GM20431 (cell line): ENCODE measurements around the gene TLE3.

ENCODE experiments used
- in situ Hi-C: fragments of 300-500 bp; cut with MseI, MboI; formaldehyde crosslinking; loops from one replicate; pipeline ENCODE4 v1.15.0; 2020; ENCODE audit warnings: low sequenced_read_pairs; ENCODE audit not compliant: unreplicated experiment

The TLE3 gene

DNA sequence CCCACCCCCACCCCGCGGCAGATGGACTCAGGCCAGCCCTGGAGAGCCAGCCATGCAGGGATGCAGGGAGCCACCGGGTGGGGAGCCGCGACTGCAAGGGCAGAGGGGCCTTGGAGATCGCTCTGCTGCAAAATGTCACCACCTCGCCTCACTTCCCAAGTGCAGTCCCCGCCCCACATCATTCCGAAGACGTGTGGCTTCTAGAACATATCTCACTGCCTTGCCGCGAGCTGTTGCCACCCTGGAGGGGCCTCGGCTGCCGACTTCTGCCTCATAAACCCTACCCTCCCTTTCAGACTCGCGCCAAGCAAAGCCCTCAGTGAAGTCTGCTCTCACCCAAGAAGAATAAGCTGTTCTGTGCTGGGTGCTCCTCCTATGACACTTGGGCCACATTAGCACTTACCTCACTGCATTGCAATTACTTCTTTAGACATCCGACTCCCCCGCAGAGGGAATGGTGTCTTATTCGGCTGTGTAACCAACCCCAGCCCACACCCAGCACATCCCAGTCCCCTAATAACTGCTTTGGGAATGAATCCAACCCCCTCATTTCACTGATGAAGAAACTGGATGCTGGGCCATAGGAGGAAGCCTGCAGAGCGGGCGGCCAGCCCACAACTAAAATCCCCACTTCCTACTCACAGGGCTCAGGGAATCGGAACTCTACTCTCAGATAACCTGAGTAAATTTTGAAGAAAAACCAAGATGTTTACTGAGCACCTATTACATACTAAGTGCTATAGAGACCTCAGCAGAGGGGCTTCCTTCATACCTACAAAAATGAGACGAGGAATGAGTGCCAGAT is 8.6 kb downstream of the TLE3 start:
- in situ Hi-C loops = loop anchor here (25.0 kb wide), 1 partner anchor 352 kb away; no protein-coding TSS in a partner anchor

DNA sequence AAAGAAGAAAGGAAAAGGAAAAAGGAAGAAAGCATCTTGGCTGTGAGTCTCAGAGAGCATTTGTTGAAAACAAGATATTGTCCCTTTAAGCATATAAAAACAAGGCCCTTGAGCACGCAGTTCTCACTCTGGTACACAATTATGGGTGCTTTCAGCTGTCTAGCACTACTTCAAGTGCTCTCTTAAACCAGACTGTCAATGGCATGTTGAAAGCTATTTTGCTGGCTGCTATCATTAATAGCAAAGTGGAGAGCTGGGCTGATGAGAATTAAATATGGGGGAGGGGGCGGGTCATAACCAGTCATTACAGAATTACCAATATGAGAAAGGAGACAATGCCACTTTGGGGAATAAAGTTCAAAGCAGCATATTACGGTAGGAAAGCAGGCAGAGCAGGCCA is 9.3 kb downstream of the TLE3 start:
- in situ Hi-C loops = loop anchor here (25.0 kb wide), 1 partner anchor 351 kb away; no protein-coding TSS in a partner anchor

DNA sequence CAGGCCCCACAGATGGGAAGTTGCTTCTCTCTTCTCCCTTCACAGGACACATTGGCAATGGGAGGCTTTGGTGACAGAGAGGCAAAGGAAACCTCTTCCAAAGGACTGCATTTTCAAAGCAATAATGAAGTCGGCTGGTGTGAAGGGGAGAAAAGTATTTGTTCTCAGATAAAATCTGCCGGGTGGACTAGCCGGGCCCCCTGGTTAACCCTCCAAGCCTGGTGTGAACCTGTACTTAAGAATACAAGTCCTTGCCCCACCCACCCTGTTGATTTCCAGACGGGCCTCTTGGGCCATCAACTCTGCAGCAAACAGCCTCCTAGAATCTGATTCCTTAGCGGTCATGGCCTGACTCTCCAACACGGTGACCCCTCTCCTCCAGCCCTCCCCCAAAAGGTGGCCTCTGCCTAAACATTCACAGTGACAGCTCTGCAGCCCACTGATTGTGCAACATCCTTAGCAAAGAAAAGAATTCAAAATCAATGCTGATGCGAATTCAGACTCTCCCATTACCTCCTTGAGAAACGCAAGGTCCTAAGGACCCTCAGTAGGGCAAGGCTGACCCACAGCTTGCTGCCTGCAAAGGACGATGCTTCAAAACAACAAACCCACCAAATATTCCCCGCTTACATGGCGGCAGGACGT is 9.9 kb downstream of the TLE3 start:
- in situ Hi-C loops = loop anchor here (25.0 kb wide), 1 partner anchor 351 kb away; no protein-coding TSS in a partner anchor

DNA sequence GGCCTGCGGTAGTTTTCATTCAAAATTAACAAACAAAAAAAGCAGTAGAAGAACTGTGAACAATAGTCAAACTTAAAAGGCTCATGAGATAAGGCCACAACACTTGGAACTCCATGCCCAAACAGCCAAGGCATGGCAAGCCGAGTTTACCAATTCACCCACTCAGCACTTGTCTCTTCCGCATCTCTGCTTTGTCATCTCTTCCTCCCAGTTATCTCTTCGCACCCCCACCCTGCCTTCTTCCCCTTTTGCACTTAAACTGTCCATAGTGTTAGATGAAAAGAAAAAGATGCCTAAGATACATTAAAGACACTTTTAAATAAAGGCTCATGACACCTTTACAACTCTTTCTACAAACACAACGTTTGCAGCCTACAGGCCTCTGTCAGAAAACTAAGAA is 11.1 kb downstream of the TLE3 start:
- in situ Hi-C loops = loop anchor here (25.0 kb wide), 1 partner anchor 349 kb away; no protein-coding TSS in a partner anchor

DNA sequence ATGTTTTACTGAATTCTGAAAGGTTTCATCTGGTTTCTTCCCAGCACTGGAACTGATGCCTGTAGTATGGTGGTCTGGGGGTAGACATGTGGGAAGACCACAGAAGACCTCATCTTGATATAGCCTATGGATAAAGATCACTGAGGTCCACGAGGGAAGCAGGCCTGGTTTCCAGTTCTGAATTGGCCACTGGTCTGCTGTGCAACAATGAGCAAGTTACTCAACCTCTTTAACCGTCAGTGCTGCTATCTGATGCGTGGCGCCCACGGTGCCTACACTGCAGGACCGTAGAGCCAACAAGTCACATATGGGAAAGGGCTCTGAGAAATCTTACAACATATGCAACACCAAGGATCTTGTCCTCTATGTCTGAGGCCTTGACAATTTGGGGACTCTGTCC is 13.3 kb downstream of the TLE3 start:
- in situ Hi-C loops = loop anchor here (25.0 kb wide), 1 partner anchor 347 kb away; no protein-coding TSS in a partner anchor

DNA sequence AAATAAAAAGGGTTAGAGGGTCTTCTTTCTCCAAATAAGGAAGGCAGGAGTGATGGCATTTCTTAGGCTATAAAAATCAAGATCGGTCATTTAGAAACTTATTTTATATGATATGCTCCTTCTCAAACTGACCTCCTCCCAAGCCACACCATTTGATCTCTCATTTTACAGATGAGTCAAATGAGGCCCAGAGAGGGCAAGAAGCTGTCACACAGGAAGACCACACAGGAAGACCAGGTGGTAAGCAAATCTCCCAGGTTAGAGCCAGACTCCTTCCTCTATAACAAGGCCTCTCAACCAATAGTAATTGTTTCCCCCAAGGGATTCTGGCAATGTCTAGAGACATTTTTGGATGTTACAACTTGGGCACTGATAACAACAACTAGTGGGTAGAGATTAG is 13.8 kb downstream of the TLE3 start:
- in situ Hi-C loops = loop anchor here (25.0 kb wide), 1 partner anchor 347 kb away; no protein-coding TSS in a partner anchor

DNA sequence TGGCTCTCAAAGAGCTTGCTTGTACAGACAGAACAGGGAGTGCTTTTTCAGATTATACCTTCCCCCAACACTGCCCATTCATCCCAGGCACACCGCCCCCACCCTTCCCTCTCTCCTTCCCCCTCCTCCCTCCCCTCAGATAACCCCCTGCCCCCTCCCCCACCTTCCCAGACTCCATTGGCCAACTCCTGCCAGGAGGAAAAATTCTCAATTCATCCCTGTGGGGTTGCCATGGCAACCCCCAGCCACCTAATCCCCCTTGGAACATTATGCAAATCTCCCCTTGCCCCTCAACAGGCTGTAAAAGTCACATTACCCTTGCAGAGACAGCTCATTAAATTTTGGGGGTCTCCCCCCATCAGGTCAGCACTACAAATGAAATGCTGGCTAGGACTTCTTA is 14.3 kb downstream of the TLE3 start:
- in situ Hi-C loops = loop anchor here (25.0 kb wide), 1 partner anchor 346 kb away; no protein-coding TSS in a partner anchor

DNA sequence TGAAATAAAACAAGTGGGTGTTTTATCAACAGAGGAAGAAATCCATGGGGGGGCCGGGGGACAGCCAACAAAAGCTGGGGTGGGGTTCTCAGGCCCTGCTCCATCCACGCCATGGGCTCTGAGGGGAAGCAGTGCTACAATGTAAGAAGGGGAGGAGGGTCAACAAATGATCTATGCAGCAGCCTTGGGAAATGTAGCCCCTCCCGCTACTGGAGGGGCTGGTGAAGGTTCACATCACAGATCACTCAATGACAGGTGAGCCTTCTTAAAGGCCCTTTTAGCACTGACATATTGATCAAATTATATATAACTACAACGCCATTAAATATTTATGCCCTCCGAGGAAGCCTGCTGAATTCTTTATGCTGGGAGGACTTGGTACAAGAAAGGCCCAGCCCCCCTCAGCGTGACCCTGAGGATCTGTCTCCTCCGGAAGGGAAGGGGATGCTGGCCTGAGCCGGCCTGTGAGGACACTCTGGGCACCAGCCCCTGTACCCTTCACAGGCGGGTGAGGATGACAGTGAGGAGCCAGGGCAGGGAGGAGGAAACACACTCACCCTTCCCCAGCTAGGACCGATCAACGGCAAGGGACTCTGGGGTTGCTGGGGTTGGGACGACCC is 15.3 kb downstream of the TLE3 start:
- in situ Hi-C loops = loop anchor here (25.0 kb wide), 1 partner anchor 345 kb away; no protein-coding TSS in a partner anchor

DNA sequence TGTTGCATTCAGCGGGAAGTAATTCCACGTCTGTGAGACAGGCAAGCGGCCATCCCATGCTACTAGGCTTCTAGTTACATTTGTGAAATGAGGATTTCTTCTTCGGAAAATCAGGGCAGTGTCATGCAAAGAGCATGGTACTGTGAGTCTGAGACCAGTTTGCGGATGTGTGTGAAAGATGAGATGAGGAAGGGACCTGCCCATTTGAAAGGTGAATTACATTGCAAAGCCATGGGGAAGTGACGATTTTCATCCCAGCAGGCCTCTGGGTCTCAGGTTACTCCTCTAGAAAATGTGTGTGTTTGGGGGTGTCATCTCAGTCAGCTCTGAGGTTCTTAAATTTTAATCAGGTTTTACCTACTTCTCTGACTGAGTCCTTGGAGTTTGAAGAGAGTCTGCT is 16.1 kb downstream of the TLE3 start:
- in situ Hi-C loops = loop anchor here (25.0 kb wide), 1 partner anchor 344 kb away; no protein-coding TSS in a partner anchor

DNA sequence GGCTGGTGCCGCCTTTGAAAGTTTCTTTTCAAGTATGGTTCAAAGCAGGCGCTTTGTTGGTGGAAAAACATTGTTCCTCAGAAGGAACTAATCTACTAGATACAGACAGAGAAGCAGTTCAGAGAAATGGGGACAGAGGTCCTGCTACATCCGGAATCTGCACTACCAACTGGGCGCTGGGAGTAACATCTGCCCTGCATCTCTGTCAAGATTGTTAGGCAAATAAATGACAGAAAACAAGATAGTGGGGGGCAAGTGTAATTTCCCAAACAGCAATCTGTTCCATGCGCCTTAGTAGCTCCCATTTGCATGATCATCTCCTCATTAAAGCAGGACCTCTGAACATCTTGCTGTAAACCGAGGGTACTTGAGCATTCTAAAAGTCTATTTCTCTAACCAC is 17.4 kb downstream of the TLE3 start:
- in situ Hi-C loops = loop anchor here (25.0 kb wide), 1 partner anchor 343 kb away; no protein-coding TSS in a partner anchor

DNA sequence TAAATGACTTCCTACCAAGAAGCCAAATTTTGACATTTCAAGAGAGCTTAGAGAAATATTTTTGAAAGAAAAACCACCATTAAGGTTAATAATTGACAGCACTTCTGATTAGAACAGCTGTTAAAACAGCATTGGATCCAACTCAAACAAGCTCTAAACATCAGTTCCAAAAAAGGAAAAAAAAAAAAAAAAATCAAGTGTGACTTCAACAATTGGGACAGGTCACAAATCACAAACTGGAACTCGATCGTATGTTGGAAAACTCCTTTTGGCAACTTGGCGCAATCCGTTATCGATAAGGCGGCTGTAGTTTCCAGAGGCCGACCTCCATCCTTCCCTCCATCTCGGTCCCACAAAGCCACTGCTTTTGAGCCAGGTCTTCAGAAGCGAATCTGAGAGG is 17.8 kb downstream of the TLE3 start:
- in situ Hi-C loops = loop anchor here (25.0 kb wide), 1 partner anchor 343 kb away; no protein-coding TSS in a partner anchor

DNA sequence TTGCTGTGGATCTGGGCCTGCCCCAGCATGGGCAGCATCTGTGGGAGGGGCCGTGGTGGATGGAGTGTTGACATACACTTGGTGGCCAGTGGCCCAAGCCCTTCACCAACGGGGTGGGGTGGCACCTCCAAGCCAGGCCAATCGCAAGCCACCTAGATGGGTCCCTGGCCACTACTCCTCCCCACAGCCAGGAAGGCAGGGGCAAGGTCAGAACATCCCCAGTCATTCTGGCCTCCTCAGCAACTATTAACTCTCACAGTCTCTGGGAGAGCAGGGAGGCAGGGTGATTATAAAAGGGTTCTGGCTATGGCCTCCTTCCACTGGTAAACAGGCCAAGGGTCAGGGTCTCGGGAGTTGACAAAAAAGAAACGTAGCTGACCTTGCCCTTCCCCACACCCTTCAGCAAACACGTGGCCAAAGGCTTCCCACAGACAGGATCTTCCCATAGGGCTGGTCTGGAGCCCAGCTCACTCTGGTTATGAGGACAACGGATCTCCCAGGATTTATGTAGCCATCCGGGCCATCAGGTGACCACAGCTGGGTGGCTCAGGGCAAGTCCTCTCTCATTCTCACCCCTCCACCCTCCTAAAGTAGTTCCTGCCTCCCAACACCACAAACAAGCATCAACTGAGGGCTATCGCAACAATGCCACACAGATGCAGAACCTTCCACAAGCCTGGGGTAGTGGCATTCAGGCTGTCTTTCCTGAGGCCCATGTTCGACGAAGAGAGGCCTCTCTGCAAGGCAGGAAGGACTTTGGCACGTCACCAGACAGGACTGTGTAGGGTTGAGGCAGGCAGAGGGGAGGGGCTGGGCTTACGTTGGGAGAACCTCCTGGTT is 18.9 kb downstream of the TLE3 start:
- in situ Hi-C loops = loop anchor here (25.0 kb wide), 1 partner anchor 341 kb away; no protein-coding TSS in a partner anchor

DNA sequence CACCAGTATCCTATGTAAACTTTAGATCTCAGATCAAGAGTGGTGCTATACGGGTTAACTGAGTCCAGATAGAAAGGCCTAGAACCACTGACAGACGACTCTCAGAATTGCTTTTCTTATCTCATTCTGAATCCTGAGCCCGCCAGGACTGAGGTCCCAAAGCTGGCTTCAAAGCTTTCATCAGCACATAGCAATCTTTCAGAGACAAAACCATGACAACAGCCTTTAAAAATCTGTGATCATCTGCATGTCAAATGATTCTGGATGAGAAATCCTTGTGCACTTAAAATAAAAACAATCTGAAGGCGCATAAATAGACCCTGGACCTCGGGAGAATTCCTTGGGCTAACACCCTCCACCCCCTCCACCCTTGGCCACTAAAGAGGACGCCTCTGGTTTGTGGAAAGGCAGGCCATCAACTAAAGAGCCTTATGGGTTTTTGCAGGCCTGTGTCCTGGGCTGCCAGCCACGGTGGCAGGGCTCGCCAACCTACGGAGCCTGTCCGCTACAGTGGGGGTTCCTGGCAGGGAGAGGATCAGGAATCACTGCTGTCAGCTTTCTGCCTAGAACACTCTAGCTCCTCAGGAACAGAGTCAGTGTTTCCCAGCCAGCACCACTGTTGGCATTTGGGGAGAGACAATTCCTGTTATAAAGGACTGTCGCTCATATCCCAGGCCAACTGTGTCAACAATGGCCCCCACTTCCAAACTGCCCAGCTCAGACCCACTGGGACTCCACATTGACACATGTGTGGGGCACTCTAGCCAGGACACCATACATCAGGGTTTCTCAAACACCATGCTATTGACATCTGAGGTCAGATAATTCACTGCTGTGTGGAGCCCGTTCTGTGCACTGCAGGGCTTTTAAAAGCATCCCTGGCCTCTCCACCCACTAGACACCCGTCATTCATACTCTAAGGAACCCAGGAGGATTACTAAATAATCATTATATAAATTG is 20.2 kb downstream of the TLE3 start:
- in situ Hi-C loops = loop anchor here (25.0 kb wide), 1 partner anchor 340 kb away; no protein-coding TSS in a partner anchor

DNA sequence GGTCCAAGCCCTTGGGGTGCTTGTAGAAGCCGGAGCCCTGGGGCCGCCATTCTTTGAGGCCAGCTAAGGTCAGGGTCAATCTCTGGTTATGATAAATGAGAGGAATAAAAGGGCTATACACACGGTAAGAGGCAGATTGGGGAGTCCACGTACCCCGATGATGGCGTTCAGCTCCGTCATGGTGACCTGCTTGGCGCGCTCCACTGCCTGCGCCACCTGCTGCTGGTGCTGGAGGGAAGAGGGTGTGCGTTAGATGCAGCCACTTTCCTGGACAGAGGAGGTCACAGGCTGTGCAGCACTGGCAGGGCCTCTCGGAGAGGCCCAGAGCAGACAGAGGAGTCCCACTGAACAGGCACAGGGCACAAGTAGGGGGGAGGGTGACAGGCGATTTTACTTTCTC is 23.3 kb downstream of the TLE3 start:
- in situ Hi-C loops = no loop called here

DNA sequence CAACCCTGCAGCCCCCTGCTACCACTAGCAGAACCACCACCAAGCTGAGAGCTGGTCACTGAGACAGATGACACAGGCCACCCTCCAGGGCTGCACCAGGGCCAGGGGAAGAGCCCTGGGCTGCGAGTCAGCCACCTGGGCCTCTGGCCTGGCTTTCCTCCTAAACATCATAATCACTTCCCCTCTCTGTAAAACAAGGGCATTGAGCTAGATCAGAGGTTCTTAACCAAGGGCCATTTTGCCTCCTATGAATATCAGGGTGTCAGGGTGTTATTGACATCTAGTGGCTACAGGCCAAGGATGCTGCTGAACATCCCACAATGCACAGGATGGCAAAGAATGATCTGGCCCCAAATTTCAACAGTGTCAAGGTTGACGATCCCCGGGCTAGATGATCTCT is 25.2 kb downstream of the TLE3 start:
- in situ Hi-C loops = no loop called here

DNA sequence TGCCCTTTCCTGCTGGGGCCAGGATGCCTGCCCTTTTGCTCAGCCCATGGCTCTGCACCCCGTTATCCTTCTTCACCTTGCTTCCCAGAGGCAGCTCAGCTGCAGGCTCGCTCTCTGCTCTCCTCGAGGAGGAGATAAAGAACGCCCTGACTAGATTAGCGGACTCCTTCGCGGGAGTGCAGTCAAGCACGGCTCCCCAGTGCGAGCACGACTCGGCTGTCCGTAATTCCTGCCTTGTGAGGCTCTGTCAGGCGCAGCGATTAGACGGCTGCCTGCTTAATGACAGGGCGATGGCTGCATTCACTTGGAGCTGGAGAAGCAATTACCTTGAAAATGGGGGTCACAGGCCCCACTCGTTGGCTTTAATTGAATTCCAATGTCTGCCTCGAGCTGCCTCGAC is 25.9 kb downstream of the TLE3 start:
- in situ Hi-C loops = no loop called here

DNA sequence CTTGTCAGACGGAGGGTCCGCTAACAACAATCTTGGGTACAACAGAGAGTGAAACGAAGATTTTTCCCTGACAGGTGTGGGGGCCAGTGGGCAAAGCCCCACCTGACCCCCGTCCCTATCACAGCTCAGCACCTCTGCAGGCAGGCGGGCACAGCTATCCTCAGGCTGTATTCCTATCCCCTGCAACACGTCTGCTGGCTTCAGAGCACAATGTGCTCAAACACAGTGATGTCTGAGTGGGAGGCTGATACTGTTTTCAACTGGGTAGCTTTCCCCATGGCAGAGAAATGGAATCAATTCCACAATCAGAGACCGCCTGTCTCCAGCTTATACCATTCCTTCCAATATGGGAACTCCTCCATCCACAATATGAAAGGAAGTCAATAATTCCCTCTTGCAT is 28.0 kb downstream of the TLE3 start:
- in situ Hi-C loops = no loop called here

DNA sequence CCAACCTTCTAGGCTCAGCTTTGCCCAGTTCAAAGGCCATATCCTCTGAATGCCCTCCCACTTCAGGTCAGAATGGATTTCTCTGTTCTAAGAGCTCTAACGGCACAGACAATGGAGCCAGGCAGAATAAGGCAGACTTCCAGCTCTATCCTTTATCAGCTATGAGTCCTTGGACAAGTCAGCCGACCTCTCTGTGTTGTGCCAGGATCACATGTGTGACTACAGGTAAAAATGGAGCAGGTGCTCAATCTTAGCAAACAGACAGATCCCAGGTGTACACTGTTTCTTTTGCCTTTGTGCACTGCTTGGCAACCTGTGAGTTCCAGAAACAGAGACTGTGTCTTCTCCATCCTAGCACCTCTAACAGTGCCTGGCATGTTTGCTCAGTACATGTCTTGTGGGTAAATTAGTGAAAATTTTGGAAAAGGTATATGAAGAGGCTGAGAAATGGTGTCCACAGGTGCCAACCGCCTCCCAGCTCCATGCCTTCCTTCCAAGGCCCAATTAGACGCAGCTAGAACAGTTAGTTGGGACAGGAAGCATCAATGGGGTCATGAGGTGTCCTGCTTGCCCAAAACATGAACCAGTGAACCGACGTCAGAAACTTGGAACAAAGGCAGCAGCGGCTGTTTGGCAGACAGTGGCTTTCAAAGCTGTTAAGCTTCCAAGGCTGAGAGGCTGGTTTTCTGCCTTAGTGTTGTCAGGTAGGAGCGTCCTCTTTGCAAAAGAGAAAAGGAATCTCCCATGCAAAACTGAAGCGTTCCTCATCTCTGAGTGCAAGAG is 28.7 kb downstream of the TLE3 start:
- in situ Hi-C loops = no loop called here
